ENCODE measurements around the gene FPR3. TPM values are rescaled to one million over a fixed set of nuclear protein-coding genes. Genes with fewer than 3 reads are reported as not detected.
"Not testable (repeated sequence)": the region's sequence is repeated elsewhere in the genome, so short reads cannot be mapped to it uniquely, and the experiment has no call there.

Gene FPR3
- polyA plus RNA-seq, 1 donor from 2014 or later = not detected

DNA sequence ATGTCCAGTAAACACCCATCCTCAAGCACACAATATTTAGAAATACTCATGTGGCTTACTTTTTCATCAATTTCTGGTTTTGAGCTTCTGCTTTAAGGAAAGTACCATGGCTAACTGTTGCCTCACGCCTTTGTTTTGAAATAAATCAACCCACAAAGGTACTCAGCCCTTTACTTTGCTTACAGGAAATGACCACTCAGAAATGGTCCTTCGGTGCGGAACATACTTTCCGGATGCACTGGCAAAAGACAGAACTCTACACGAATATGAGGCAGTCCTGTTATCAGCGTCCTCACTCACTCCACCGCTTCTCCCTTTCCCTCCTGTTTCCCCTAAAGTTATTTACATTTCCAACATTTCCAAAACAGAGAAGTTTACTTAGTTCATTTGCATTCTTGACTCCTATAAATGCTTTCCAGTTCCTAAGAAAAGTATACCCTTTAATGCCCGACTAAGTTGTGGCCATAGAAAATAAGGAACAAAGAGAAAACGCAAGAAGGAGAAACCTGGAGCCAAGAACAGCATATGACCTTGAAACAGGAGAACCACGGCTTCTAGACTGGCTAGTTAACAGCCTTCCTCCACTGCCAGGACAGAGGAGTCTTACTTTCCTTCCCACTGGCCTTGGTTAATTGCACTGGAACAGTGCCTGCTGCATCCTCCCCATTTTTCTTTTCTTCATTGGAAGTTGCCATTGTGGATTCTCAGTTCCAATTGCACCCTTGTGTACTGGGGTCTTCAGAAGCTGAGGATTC, 23.4 kb upstream of the FPR3 start:
- Histone ChIP-seq H3K79me2 (replicated peaks; ENCODE audit: insufficient read depth, low read length) (no peaks in the 10 kb centered on the region), H4K20me1 (ENCODE audit: insufficient read depth) (no peaks in the 10 kb centered on the region), H3F3A (ENCODE audit: insufficient read depth, low read length, poor library complexity, severe bottlenecking) (no peaks in the 10 kb centered on the region), H3K27ac (ENCODE audit: low read length) (no peak overlapping the region), H3K27me3 (ENCODE audit: insufficient read depth, low read depth, low read length) (no peaks in the 10 kb centered on the region), H3K4me2 (ENCODE audit: low read length) (no peak overlapping the region), H3K9me3 (ENCODE audit: low read length) (no peaks in the 10 kb centered on the region), H3K36me3 (ENCODE audit: insufficient read depth, low read length) (no peaks in the 10 kb centered on the region), H3K4me3 (ENCODE audit: low read length) (no peak overlapping the region), H3K9me2 (ENCODE audit: insufficient read depth, low read length) (no peaks in the 10 kb centered on the region), H3K9ac (ENCODE audit: low read length) (no peak overlapping the region), H2AFZ (ENCODE audit: low read depth, low read length) (no peak overlapping the region)
- no peak for TF ChIP-seq TAF1 (IDR thresholded peaks at IDR 0.05; ENCODE audit: low read depth)
- no peak for TF ChIP-seq MXI1 (conservative IDR thresholded peaks at IDR 0.05; ENCODE audit: poor library complexity, severe bottlenecking)
- TF ChIP-seq RAD21 (conservative IDR thresholded peaks at IDR 0.05) = no peak
- TF ChIP-seq EP300 (conservative IDR thresholded peaks at IDR 0.05; ENCODE audit: poor library complexity, severe bottlenecking) = no peak
- TF ChIP-seq POLR2AphosphoS5 (IDR thresholded peaks at IDR 0.05) = no peak

GRCh38 chr19:51772977-51773376, 22.0 kb upstream of the FPR3 start:
- no peaks in the 10 kb centered on the region for H3K27me3 ChIP-seq (ENCODE audit: insufficient read depth, low read depth, low read length)
- no peaks in the 10 kb centered on the region for H3K36me3 ChIP-seq (ENCODE audit: insufficient read depth, low read length)
- H3F3A ChIP-seq (ENCODE audit: insufficient read depth, low read length, poor library complexity, severe bottlenecking) = no peaks in the 10 kb centered on the region
- H3K79me2 ChIP-seq (replicated peaks; ENCODE audit: insufficient read depth, low read length) = no peaks in the 10 kb centered on the region
- TF ChIP-seq SMC3 (conservative IDR thresholded peaks at IDR 0.05; ENCODE audit: poor library complexity) (no peak), RAD21 (conservative IDR thresholded peaks at IDR 0.05) (no peak), POLR2AphosphoS5 (IDR thresholded peaks at IDR 0.05) (no peak), EP300 (conservative IDR thresholded peaks at IDR 0.05; ENCODE audit: poor library complexity, severe bottlenecking) (no peak), MXI1 (conservative IDR thresholded peaks at IDR 0.05; ENCODE audit: poor library complexity, severe bottlenecking) (no peak)
- TF ChIP-seq, protein P1, sequence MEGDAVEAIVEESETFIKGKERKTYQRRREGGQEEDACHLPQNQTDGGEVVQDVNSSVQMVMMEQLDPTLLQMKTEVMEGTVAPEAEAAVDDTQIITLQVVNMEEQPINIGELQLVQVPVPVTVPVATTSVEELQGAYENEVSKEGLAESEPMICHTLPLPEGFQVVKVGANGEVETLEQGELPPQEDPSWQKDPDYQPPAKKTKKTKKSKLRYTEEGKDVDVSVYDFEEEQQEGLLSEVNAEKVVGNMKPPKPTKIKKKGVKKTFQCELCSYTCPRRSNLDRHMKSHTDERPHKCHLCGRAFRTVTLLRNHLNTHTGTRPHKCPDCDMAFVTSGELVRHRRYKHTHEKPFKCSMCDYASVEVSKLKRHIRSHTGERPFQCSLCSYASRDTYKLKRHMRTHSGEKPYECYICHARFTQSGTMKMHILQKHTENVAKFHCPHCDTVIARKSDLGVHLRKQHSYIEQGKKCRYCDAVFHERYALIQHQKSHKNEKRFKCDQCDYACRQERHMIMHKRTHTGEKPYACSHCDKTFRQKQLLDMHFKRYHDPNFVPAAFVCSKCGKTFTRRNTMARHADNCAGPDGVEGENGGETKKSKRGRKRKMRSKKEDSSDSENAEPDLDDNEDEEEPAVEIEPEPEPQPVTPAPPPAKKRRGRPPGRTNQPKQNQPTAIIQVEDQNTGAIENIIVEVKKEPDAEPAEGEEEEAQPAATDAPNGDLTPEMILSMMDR (IDR thresholded peaks at IDR 0.05; ENCODE audit: poor library complexity, severe bottlenecking) = no peak
- TF ChIP-seq, protein P2, sequence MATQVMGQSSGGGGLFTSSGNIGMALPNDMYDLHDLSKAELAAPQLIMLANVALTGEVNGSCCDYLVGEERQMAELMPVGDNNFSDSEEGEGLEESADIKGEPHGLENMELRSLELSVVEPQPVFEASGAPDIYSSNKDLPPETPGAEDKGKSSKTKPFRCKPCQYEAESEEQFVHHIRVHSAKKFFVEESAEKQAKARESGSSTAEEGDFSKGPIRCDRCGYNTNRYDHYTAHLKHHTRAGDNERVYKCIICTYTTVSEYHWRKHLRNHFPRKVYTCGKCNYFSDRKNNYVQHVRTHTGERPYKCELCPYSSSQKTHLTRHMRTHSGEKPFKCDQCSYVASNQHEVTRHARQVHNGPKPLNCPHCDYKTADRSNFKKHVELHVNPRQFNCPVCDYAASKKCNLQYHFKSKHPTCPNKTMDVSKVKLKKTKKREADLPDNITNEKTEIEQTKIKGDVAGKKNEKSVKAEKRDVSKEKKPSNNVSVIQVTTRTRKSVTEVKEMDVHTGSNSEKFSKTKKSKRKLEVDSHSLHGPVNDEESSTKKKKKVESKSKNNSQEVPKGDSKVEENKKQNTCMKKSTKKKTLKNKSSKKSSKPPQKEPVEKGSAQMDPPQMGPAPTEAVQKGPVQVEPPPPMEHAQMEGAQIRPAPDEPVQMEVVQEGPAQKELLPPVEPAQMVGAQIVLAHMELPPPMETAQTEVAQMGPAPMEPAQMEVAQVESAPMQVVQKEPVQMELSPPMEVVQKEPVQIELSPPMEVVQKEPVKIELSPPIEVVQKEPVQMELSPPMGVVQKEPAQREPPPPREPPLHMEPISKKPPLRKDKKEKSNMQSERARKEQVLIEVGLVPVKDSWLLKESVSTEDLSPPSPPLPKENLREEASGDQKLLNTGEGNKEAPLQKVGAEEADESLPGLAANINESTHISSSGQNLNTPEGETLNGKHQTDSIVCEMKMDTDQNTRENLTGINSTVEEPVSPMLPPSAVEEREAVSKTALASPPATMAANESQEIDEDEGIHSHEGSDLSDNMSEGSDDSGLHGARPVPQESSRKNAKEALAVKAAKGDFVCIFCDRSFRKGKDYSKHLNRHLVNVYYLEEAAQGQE (IDR thresholded peaks at IDR 0.05; ENCODE audit: borderline replicate concordance) = no peak
- H3K9me3 ChIP-seq (ENCODE audit: low read length) = no peaks in the 10 kb centered on the region
- H3K27ac ChIP-seq (ENCODE audit: low read length) = no peak overlapping the region
- H3K4me2 ChIP-seq (ENCODE audit: low read length) = no peak overlapping the region
- H3K4me3 ChIP-seq (ENCODE audit: low read length) = no peak overlapping the region
- no peak overlapping the region for H2AFZ ChIP-seq (ENCODE audit: low read depth, low read length)
- no peak overlapping the region for H3K9ac ChIP-seq (ENCODE audit: low read length)
- no peaks in the 10 kb centered on the region for H3K9me2 ChIP-seq (ENCODE audit: insufficient read depth, low read length)
- no peaks in the 10 kb centered on the region for H4K20me1 ChIP-seq (ENCODE audit: insufficient read depth)

GRCh38 chr19:51776561-51776960, 18.4 kb upstream of the FPR3 start:
- H3K79me2 ChIP-seq (replicated peaks; ENCODE audit: insufficient read depth, low read length); H3K9me3 ChIP-seq (ENCODE audit: low read length); H3K4me2 ChIP-seq (ENCODE audit: low read length); H3K36me3 ChIP-seq (ENCODE audit: insufficient read depth, low read length); H4K20me1 ChIP-seq (ENCODE audit: insufficient read depth); H3K9ac ChIP-seq (ENCODE audit: low read length); H3F3A ChIP-seq (ENCODE audit: insufficient read depth, low read length, poor library complexity, severe bottlenecking); H3K4me3 ChIP-seq (ENCODE audit: low read length); H3K27ac ChIP-seq (ENCODE audit: low read length); H3K27me3 ChIP-seq (ENCODE audit: insufficient read depth, low read depth, low read length); H2AFZ ChIP-seq (ENCODE audit: low read depth, low read length); H3K9me2 ChIP-seq (ENCODE audit: insufficient read depth, low read length): not testable (repeated sequence)

Data from neural cell (in vitro differentiated cells).